Upper lobe of right lung (tissue), 1 donor: ENCODE results near the gene MEGF6. TPM values are rescaled to one million over a fixed set of nuclear protein-coding genes. Genes with fewer than 3 reads are reported as not detected.

Experiments
- ATAC-seq: fragments of 200-7000 bp; cut with Tn5 transposase; one replicate; pipeline ENCODE4 v1.9.1; 2020; ENCODE audit warnings: mild to moderate bottlenecking, moderate library complexity
- DNase-seq: peaks from one replicate; pipeline ENCODE4 v3.0.0-alpha.2; 2020
- H3K27ac ChIP-seq: fragments of 200-600 bp; one replicate; pipeline ENCODE4 v1.8.0; 2022
- H3K27me3 ChIP-seq: fragments of 200-600 bp; one replicate; pipeline ENCODE4 v1.8.0; 2022; ENCODE audit warnings: mild to moderate bottlenecking
- H3K36me3 ChIP-seq: fragments of 200-600 bp; one replicate; pipeline ENCODE4 v1.8.0; 2022
- H3K4me1 ChIP-seq: fragments of 200-600 bp; one replicate; pipeline ENCODE4 v1.8.0; 2022
- H3K4me3 ChIP-seq: fragments of 200-600 bp; one replicate; pipeline ENCODE4 v1.8.0; 2022; ENCODE audit warnings: mild to moderate bottlenecking
- H3K9me3 ChIP-seq: fragments of 200-600 bp; one replicate; pipeline ENCODE4 v1.8.0; 2022
- CTCF ChIP-seq: fragments of 200-600 bp; IDR thresholded peaks from one replicate; pipeline ENCODE4 v1.8.0; 2022; ENCODE audit warnings: antibody characterized with exemption
- intact Hi-C: fragments of 100-400 bp; cut with DNase I; formaldehyde crosslinking; loops from one replicate; pipeline ENCODE4 v1.11.0; 2022
- total RNA-seq: library from RNA; stranded (reverse); fragmentation: NEBNext Ultra II Directional; extraction: Animal tissue kit (Norgen Biotek cat#: 25700); gene quantifications from one replicate; pipeline ENCODE4 v1.2.1, GENCODE V29; 2021
- donor health status: DM: no; HTN: yes; CAD: no; lungs with severe emphysema.

Gene MEGF6
- total RNA-seq, 1 donor from 2014 or later = 96.6 TPM

- DNase-seq (no peak), ATAC-seq (no peak)
- no peaks in the 10 kb centered on the region for H3K9me3 ChIP-seq
- no peaks in the 10 kb centered on the region for H3K27me3 ChIP-seq
- TF ChIP-seq CTCF = no peak
- H3K4me1 ChIP-seq = no peaks in the 10 kb centered on the region
- H3K27ac ChIP-seq = no peak overlapping the region
- no peak overlapping the region for H3K4me3 ChIP-seq
- intact Hi-C loops = no loop called here
- no peaks in the 10 kb centered on the region for H3K36me3 ChIP-seq
Measured at GRCh38 chr1:3571263-3571662, 40.0 kb downstream of the MEGF6 start.

- peak; percentile 82 for DNase-seq
- ATAC-seq = peak; percentile 68
- Histone ChIP-seq H3K36me3 (no peaks in the 10 kb centered on the region), H3K4me3 (no peak overlapping the region), H3K4me1 (no peaks in the 10 kb centered on the region), H3K27ac (no peak overlapping the region), H3K9me3 (no peaks in the 10 kb centered on the region), H3K27me3 (no peaks in the 10 kb centered on the region)
- intact Hi-C loops = no loop called here
- TF ChIP-seq CTCF = no peak
Measured at GRCh38 chr1:3570066-3570986, 41.0 kb downstream of the MEGF6 start.

GRCh38 chr1:3569436-3569835, 41.9 kb downstream of the MEGF6 start:
- Histone ChIP-seq H3K4me3 (no peak overlapping the region), H3K9me3 (no peaks in the 10 kb centered on the region), H3K36me3 (no peaks in the 10 kb centered on the region), H3K27me3 (no peaks in the 10 kb centered on the region), H3K4me1 (no peaks in the 10 kb centered on the region), H3K27ac (no peak overlapping the region)
- TF ChIP-seq CTCF = no peak
- no peak for ATAC-seq
- DNase-seq = no peak
- intact Hi-C loops = loop anchor here (5.0 kb wide), 1 partner anchor 48 kb away; no protein-coding TSS in a partner anchor

GRCh38 chr1:3568815-3569435, 42.4 kb downstream of the MEGF6 start:
- H3K4me1 ChIP-seq = no peaks in the 10 kb centered on the region
- H3K27ac ChIP-seq = no peak overlapping the region
- no peak for DNase-seq
- ATAC-seq = no peak
- TF ChIP-seq CTCF = no peak
- no peaks in the 10 kb centered on the region for H3K36me3 ChIP-seq
- intact Hi-C loops = loop anchor here (5.0 kb wide), 1 partner anchor 48 kb away; no protein-coding TSS in a partner anchor
- H3K27me3 ChIP-seq = no peaks in the 10 kb centered on the region
- no peak overlapping the region for H3K4me3 ChIP-seq
- H3K9me3 ChIP-seq = no peaks in the 10 kb centered on the region

- Histone ChIP-seq H3K9me3 (no peaks in the 10 kb centered on the region), H3K27me3 (no peaks in the 10 kb centered on the region), H3K4me1 (no peaks in the 10 kb centered on the region), H3K27ac (no peak overlapping the region), H3K4me3 (no peak overlapping the region), H3K36me3 (no peaks in the 10 kb centered on the region)
- intact Hi-C loops = loop anchor here (5.0 kb wide), 1 partner anchor 50 kb away; no protein-coding TSS in a partner anchor
- DNase-seq (no peak), ATAC-seq (no peak)
- no peak for TF ChIP-seq CTCF
Measured at GRCh38 chr1:3566951-3567804, 44.1 kb downstream of the MEGF6 start.
